Pancreas (tissue), 10 donors: Measurements from ENCODE around the gene TP53I13. TPM values are rescaled to one million over a fixed set of nuclear protein-coding genes. Genes with fewer than 3 reads are reported as not detected.
A peak's percentile ranks its signal among the peaks of the same experiment; 100 is the strongest.

ENCODE experiments used
- ATAC-seq, 4 donors: fragments of 200-7000 bp; cut with Tn5 transposase; one replicate each; pipeline versions ENCODE4 v1.8.0 to v1.9.1; 2020; ENCODE audit warnings: mild to moderate bottlenecking in 4 of 4, moderate library complexity in 4 of 4
- DNase-seq, 6 donors: peaks; one replicate each; pipeline ENCODE4 v3.0.0-alpha.2; 2020
- FAIRE-seq: peaks from 2 replicates; lab custom pipeline; 2012; peaks lifted over from hg19 to GRCh38; lab: Jason Lieb, UNC
- H3K27ac ChIP-seq, 4 donors: fragments of 200-600 bp; sonication (generic); 1 replicate in 3 of 4; 2 replicates in 1 of 4; pipeline versions ENCODE4 v1.5.0 to v1.8.0; 2020
- H3K27me3 ChIP-seq, 4 donors: fragments of 200-600 bp; one replicate each; pipeline ENCODE4 v1.8.0; 2021
- H3K36me3 ChIP-seq, 3 donors: fragments of 200-600 bp; sonication (generic) in 1 of 3; one replicate each; pipeline versions ENCODE4 v1.5.0 to v1.8.0; 2020 to 2021
- H3K4me1 ChIP-seq, 3 donors: fragments of 200-600 bp; one replicate each; pipeline ENCODE4 v1.8.0; 2021
- H3K4me3 ChIP-seq, 4 donors: fragments of 200-600 bp; sonication (generic) in 2 of 4; one replicate each; pipeline versions ENCODE4 v1.5.0 to v1.8.0; 2020 to 2021
- H3K9me3 ChIP-seq, 4 donors: fragments of 200-600 bp; one replicate each; pipeline ENCODE4 v1.8.0; 2021
- CTCF ChIP-seq, 4 donors: fragments of 200-600 bp; sonication (generic) in 3 of 4; IDR thresholded peaks; one replicate each; pipeline versions ENCODE4 v1.5.0 to v1.8.0; 2021; ENCODE audit warnings: antibody characterized with exemption in 4 of 4
- WGBS, 2 donors: extraction: QIAGEN DNeasy Blood & Tissue Kit; methylation state at CpG; one replicate each; pipeline ENCODE4 v1.1.7; 2013; 5-methylcytosine and 5-hydroxymethylcytosine counted together
- intact Hi-C, 3 donors: fragments of 100-400 bp; cut with DNase I; formaldehyde crosslinking; loops; one replicate each; pipeline versions ENCODE4 v1.11.1 to v1.14.2; 2022
- polyA plus RNA-seq, 2 donors: library from polyadenylated mRNA; stranded (reverse); fragments of 200-250 nt; gene quantifications; one replicate each; pipeline ENCODE4 v1.2.3, GENCODE V29; 2013
- total RNA-seq, 6 donors: library from RNA; stranded (reverse); fragmentation: NEBNext Ultra II Directional in 4 of 6; extraction: Animal tissue kit (Norgen Biotek cat#: 25700) in 4 of 6; gene quantifications; one replicate each; pipeline versions ENCODE4 v1.2.1 to v1.2.4, GENCODE V29; 2021 to 2023
- donor health status: healthy with polysubstance abuse.
- donor health status: DM: no; HTN: no; CAD: no; lungs with moderate emphysema.
- donor health status: DM: no; HTN: no; CAD: no.
- donor health status: control.
- donor health status: control.
- donor health status: Bipolar disorder and iron deficiency.
- donor health status: DM: yes; HTN: yes; CAD: no.
- donor health status: DM: no; HTN: no; CAD: no.
- donor health status: DM: no; HTN: no; CAD: no.
- donor health status: DM: yes; HTN: yes; CAD: no.

TP53I13 gene
- total and polyA plus RNA-seq, 8 donors = 16.5 to 176 (median 23.5) TPM

- TF ChIP-seq CTCF (IDR thresholded peaks at IDR 0.05) = no peak
- Histone ChIP-seq H3K27ac (peak overlapping the region; percentile 78 to 89 (median 80)), H3K9me3 (no peaks in the 10 kb centered on the region), H3K4me1 (peaks cover 6 to 24% (median 23%) of the 10 kb centered on the region in 3 donors), H3K36me3 (no peaks in the 10 kb centered on the region), H3K27me3 (no peaks in the 10 kb centered on the region), H3K4me3 (peak overlapping the region; percentile 52 to 81 (median 66))
- intact Hi-C loops = no loop called here
- FAIRE-seq (no peak), DNase-seq (peak in 3 of 6 donors; percentile 19 to 67 (median 47)), ATAC-seq (no peak)
- WGBS, 2 donors = 59 to 71% methylated on average over 14 of the region's 14 CpGs
These were observed 897 bp downstream of the TP53I13 start for GRCh38 chr17:29569245-29569950.

- intact Hi-C loops = no loop called here
- no peak for ATAC-seq
- 85 to 89% methylated on average over 7 of the region's 7 CpGs for WGBS, 2 donors
- FAIRE-seq = no peak
- Histone ChIP-seq H3K27ac (no peak overlapping the region), H3K36me3 (no peaks in the 10 kb centered on the region), H3K9me3 (no peaks in the 10 kb centered on the region), H3K4me3 (no peak overlapping the region), H3K27me3 (no peaks in the 10 kb centered on the region), H3K4me1 (peaks cover 6 to 21% (median 14%) of the 10 kb centered on the region in 3 donors)
- peak in 3 of 6 donors; percentile 14 to 34 (median 30) for DNase-seq
- TF ChIP-seq CTCF (IDR thresholded peaks at IDR 0.05) = no peak
These were observed 2.0 kb downstream of the TP53I13 start for GRCh38 chr17:29570521-29570920.

GRCh38 chr17:29571486-29571882 is 3.0 kb downstream of the TP53I13 start:
- no peak for TF ChIP-seq CTCF (IDR thresholded peaks at IDR 0.05)
- no peaks in the 10 kb centered on the region for H3K9me3 ChIP-seq
- H3K27me3 ChIP-seq = no peaks in the 10 kb centered on the region
- 89 to 92% methylated on average over 6 of the region's 6 CpGs for WGBS, 2 donors
- intact Hi-C loops = no loop called here
- no peak overlapping the region for H3K4me3 ChIP-seq
- H3K4me1 ChIP-seq = peaks cover 6 to 14% (median 7%) of the 10 kb centered on the region in 3 donors
- no peak for ATAC-seq
- H3K36me3 ChIP-seq = no peaks in the 10 kb centered on the region
- FAIRE-seq = no peak
- peak in 2 of 6 donors; percentile 12 to 47 for DNase-seq
- H3K27ac ChIP-seq = no peak overlapping the region

DNA sequence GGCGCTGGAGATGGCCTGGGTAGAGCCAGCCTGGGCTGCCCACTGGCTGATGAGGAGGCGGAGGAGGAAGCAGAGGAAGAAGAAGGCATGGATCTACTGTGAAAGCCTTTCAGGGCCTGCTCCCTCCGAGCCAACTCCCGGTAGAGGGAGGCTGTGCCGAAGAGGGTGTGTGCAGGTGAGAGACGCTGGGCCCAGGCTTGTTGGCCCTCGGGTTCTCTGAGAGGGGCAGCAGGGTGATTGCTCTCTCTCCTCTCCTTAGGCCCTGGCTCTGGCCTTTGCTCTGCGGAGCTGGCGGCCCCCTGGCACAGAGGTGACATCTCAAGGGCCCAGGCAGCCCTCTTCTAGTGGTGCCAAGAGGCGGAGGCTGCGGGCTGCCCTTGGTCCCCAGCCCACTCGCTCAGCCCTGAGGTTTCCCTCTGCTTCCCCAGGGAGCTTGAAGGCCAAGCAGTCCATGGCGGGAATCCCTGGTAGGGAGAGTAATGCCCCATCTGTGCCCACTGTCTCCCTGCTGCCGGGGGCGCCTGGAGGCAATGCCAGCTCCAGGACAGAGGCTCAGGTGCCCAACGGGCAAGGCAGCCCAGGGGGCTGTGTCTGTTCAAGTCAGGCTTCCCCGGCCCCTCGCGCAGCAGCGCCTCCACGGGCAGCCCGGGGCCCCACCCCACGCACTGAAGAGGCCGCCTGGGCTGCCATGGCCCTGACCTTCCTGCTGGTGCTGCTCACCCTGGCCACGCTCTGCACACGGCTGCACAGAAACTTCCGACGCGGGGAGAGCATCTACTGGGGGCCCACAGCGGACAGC is 3.6 kb downstream of the TP53I13 start:
- TF ChIP-seq CTCF (IDR thresholded peaks at IDR 0.05) = no peak
- H3K4me3 ChIP-seq = peak overlapping the region in 2 of 4 donors; percentile 28 to 38
- DNase-seq (peak in 4 of 6 donors; percentile 18 to 80 (median 52)), ATAC-seq (peak in 1 of 4 donors; percentile 7), FAIRE-seq (no peak)
- intact Hi-C loops = no loop called here
- no peaks in the 10 kb centered on the region for H3K27me3 ChIP-seq
- H3K4me1 ChIP-seq = peaks cover 6 to 14% (median 7%) of the 10 kb centered on the region in 3 donors
- WGBS, 2 donors = 48 to 51% methylated on average over 28 to 30 of the region's 30 CpGs
- no peaks in the 10 kb centered on the region for H3K9me3 ChIP-seq
- H3K27ac ChIP-seq = no peak overlapping the region
- H3K36me3 ChIP-seq = no peaks in the 10 kb centered on the region
